NCI-H146 treated with DMSO at 0.1 percent for 48 hours (cell line): ENCODE data around the gene OLFML2B.

Source experiments
- DNase-seq: peaks from one replicate; lab custom pipeline; 2025; ENCODE audit not compliant: unreplicated experiment; lab: John Stamatoyannopoulos, UW

Gene OLFML2B

DNA sequence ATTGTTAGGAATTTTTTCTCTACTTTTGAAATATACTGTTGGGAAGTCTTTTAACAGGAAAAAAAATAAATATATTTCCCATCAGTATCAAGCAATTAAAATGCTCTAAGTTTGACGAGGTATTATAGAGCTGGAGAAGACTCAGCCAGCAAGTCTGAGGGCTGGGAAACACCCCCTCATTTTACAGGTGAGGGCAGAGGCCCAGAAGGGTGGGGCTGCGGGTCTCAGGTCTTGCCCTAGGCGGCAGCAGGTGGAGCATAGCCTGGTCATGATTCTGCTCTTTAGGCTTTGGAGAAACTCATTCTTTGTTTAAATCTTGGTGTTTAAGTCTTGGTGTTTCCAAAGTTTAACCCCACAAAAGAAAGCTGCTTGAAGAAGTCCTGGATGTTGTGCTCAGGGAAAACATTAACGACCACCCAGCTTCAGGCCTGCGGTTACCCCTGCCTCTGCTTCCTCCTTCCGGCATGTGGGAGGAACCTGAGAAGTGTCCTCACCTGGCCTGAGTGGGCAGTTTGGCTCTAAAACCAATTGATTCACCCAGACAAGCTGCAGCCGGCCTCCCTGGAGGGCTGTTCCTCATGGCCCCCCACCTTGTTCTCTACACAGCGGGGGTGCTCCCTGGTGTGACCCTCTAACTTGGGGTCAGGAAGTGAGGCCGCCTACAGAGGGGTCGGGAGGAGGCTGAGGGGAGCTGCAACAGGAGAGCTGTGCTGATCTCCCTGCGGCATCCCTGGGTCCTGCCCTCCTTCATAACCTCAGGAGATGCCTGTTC, 41.7 kb downstream of the OLFML2B start:
- no peak for DNase-seq

DNA sequence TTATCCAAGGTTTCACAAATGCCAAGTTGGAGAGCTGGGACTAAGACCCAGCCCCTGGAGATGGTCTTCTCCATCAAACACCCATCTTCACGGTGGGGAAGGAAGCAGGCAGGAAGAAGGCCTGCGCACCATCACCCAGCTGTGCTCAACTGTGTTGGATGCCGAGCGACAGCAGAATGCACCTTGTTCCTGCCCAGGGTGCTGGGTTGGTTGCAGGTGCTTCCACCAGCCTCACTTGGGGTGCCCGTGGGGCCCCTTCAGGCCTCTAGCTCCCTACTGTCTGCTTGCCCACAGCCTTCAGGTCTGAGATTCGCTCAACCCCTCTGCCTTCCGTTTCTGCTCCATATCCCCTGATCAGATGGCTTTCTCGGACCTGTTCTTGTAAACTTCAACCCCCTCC, 42.5 kb downstream of the OLFML2B start:
- DNase-seq, result no peak

DNA sequence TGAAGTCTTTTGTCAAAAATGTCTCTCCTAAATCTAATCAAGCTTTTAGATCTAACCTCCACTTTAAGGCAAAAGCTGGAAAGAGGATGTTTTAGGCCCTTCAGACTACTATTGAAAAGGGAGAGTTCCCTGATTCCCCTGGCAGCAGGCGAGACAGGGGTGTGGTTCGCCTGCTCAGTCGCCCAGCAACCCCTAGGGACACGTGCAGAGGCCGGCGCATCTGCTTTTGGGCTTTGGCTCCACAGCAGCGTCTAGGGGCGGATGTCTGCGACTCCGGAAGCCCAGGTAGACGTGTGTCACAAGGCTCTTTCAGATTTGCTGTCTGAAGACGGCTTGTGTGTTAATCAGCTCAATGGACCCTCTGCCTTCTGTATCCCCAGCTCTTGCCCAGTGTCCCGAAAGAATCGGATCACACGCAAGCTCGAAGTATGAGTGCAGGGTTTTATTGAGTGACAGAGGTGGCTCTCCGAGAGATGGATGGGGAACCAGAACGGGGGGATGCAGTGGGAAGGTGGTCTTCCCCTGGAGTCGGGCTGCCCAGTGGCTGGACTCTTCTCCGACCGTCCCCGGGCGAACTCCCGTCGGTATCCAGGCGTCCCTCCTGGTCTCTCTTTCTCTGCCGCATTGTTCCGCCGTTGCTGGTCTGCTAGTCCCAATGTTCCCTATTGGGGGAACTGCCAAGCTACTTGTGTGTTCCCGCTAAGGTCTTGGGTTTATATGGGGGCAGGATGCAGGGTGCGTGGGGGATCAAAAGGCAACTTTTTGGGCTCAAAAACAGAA, 45.5 kb downstream of the OLFML2B start:
- DNase-seq, result no peak

DNA sequence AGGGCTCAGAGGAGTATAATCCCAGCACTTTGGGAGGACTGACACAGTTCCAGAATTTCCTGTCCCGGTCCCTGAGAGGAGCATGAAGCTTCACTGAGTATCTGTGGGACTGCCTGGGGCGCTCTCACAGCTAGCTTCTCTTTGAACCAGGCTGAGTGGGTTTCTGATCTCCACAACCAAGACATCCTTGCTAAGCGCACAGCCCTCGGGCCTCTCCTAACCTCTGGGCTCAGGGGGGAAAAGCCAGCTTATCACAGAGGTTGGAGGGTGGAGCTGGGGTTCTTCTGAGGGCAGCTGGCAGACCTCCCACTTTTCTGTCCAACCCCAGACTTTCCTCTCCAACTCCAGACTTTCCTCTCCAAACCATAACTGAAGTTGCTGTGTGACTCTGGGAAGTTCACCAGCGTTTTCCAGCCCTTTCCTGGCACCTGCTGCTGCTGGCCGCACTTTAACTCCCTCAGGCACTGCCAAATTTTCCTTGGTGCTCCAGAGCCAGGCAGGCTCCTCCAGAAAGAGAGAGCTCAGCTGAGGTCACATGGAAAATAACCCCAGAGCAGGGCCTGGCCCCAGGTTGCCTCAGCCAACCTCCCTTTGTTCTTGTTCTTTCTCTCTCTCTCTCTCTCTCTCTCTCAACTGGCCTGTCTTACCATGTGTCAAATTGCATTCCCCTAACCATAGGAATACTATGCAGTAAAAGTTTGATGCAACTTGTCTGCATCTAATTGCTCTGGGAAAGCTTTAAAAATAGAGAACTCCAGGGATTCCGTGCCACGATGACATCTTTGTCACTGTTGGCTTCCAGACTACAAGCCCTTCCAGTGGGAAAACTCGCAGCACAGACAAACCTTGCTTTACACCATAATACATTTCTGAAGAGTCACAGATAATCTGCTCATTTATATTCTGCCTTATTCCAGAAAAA, 49.5 kb downstream of the OLFML2B start:
- no peak for DNase-seq

DNA sequence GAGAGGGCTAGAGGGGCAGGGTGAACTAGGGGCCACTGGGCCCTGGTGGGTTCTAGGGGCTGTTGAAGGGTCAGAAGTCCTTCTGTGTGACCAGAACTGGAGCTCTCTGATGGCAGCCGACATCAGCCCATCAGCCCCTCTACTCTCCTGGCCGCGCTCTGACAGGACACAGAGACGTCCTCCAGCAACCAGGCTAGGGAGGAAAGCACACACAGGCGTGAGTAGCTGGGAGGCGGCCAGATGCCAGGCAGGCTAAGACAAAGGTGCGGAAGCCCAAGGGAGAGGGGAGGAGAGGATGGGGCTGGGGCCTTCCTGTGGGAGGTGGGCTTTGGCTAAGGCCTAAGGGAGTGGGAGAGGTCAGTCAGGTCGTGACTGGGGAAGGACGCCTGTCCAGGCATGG, 50.8 kb downstream of the OLFML2B start:
- DNase-seq, result no peak

DNA sequence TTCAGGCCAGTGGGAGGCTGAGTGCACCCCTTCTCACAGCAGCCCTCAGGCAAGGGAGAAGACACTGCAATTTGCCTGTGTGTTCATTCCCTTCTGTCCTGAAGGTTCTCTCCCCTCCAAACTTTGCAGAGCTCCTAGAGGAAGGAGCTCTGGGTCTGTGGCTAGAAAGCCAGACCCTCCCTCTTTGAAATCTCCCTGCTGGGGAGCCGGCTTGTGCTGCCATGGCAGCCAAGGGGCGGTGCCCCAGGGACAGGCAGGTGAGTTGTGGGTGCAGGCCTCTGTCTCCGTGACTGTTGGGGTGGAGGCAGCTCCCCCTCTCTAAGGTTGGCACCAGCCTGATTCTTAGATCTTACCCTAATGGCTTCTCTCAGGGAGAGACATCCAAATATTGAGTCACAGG, 53.0 kb downstream of the OLFML2B start:
- DNase-seq, result no peak

DNA sequence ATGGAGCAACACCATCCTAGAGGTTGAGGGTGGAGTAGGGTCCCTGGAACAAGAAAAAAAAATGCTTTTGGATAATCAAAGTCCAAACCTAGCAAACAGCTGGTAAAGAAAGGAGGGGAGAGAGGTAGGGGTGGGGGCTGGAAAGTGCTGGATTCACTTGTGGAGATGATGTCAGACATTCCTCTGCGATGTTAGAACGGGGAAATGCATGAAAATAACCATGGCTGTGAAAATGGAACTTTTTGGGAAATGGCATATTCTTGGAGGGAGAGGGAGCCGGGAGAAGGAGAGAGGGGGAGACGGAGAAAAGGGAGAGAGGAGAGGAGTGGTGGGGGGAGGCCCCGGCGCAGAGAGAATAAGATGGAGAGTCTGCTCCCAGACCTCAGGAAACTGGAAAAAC, 53.6 kb downstream of the OLFML2B start:
- no peak for DNase-seq

DNA sequence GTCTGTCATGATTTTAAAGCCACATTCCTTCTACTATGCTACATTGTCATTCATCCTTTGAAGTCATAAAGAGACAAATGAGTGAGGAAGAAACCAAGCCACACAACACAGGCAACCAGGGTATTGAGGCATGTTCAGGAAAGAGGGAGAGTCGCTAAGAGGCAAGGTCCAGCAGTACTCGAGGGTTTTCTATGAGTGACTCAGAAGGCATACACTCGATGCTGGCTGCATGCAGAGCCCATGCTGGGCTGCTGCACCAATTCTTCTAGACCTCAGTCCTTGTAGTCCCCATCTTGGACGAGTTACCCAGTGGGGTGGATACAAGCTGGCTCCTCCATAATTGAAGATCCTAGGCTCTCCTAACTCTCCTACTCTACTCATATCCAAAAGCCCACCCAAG, 57.6 kb downstream of the OLFML2B start:
- DNase-seq, result no peak

DNA sequence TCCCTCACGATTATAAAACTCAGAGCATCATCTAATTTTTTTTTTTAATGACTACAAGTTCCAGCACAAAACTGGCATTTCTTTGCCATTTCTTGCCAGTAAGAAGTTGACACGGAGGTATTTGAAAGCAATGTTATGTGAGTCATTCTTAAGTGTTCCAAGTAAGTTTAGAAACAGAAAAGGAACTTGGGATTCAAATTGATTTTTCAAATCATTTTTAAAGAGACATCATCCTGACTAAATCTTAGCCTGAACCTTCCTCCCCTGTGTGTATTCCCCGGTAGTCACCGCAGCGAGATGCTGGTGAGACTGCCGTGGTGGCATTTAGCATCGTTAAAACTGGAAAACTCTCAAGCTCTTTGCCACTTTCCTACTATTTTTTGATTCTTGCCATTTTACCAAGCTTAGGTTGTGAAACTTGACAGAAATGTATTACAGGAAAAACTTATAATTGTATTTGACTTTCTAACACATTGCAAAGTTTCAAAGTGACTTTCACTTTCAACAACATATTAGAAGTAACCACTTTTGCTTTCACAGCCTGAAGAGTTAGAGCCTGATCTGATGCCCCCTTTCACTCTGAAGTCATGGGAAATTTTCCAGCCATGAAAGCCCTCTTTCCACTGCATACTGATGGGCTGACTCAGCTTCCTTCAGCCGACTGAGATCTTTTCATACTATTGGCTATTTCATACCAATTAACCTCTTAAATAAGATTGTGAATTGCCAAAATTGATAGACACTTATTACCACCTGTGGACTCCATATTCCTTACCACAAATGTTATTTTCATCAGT, 61.4 kb downstream of the OLFML2B start:
- DNase-seq, result no peak

DNA sequence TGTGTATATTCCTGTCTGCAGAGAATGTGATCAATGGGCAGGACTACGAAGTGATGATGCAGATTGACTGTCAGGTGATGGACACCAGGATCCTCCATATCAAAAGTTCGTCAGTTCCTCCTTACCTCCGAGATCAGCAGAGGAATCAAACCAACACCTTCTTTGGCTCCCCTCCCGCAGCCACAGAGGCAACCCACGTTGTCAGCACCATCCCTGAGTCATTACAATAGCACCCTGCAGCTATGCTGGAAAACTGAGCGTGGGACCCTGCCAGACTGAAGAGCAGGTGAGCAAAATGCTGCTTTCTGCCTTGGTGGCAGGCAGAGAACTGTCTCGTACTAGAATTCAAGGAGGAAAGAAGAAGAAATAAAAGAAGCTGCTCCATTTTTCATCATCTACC, 65.2 kb downstream of the OLFML2B start:
- DNase-seq, result no peak

DNA sequence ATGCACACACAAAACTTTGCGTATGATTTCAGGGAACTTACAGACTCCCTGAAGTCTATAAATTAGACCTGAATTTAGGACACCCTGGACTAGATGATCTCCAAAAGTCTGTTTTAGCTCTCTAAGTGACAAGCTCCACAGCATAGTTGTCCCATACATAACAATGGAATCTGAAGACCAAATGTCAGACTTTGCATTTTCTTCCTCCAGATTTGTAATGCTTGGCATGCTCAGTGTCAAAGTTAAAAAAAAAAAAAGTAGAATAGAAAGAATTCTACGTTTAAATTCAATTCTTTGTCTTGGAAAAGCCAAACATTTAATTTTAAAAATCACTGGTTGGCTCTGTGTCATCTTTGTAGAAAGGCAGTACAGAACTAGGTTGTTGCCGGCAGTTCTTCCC, 66.7 kb downstream of the OLFML2B start:
- DNase-seq, result no peak

DNA sequence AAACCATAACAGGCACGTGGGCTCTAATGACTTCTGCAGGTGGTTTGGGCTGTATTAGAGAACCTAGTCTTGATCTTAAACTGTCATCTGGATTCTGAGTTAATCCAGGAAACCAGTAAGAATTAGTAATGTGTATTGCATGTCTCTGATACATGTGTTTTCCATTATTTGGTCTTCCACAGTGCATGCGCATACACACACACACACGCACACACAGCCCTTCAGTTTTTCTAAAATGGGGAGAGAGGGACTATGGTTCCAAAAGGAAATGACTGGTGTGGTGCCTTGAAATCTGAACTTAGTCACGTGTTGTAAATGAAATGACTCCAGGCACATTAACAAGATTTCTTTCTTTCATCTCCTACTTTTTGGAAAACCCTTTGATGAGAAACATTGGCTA, 67.6 kb downstream of the OLFML2B start:
- no peak for DNase-seq

DNA sequence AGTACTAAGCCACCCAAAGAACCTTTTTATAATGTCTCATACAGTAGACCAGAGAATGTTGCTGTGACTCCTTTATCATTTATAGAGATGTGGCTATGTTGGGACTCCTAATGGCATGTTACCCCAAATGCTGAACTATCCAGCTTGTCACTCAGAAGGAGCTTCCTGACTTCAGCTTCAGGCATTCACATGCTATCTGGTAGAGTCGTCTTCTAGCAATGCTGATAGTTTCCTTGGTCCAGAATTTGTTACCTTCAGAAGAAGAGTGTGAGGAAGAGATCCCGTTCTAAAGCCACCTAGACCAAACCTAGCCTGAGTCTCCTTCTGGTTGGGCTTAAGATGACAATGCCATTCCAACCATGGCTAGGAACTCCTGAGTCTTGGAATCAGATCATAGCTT, 68.1 kb downstream of the OLFML2B start:
- DNase-seq, result no peak

DNA sequence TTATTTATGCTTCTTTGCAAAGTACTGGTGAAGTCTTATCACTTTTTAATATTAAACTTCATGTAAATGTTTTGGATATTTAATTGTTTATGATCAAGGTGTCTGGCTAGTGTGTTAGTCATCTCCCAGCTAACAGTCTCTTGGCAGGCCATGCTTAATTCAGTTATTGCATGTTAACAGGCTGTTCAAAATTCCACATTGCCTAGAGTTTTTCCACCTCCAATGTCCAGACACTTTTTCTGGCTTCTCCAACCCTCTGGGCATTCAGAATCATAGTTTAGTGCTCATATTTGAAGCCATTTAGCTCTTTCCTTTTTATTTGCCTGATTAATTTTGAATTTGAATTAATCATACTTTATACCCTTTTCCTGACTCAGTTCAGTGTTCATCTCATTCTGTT, 69.2 kb downstream of the OLFML2B start:
- DNase-seq, result no peak

DNA sequence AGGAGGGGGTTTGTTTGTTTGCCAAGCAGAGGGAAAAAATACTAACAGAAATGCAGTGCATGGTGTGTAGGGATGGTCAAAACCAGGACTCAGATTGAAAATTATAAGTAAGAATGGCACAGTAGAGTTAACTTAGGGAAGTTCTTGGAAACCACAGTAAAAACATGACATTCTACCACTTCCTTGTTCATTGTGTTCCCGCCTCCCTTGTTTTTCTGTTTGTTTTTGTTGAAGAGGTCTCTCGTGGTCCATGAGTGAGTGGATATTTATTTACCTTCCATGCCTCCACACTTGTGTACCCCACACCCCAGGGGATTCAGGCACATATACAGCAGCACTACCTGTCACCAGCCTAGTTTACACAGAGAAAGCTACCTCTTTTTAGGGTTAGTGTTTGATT, 69.6 kb downstream of the OLFML2B start:
- no peak for DNase-seq

DNA sequence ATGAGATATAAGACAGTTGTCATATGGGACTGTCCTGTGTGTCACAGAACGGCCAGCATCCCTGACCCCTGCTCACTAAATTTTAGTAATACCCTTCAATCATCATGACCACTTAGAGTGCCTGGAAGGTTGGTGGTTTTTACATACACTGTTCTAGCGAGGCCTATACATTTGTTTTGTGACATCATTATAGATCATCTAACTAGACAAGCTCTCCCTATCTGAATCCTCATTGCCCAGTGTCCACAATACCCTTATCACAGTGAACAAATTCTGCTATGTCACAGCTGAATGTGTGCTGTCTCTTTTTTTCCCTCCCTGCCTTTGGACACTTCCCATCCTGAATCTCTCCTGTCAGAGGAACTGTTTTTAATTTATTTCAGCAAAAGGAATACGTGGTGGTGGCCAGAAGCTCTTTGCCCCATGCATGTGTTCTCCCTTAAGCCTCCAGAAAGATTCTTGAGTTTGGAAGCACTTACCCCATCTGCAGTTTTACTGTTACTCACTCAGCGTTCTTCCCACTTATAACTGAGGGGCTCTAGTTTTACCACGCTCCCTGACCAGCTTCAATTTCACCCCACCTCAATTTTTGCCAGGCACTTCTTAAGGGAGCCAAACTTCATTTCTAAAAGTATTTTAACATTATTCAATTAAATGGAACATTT, 70.3 kb downstream of the OLFML2B start:
- DNase-seq, result no peak

DNA sequence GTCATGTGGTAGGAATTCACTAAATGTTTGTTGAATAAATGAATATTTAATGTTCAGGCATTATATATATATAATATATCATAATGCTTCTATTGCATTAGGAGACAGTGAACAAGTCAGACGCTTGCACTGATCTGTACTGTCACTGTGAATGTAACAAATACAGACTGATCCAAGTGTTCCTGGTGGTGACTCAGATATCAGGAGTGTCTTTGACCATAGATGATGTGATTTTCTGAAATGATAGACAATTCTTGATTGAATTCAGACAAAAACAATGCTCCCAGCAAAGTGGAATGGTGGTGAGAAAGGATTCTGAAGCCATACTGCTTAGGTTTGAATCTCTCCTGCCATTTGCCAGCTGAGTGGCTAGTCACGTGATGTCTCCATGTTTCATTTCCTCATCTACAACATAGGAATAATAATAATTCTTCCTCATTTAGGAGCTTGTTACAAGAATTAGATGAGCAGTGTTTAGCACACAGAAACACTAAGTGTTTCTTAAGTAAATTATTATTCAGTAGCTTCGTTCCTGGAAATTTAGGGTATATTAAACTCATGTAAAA, 71.0 kb downstream of the OLFML2B start:
- no peak for DNase-seq

DNA sequence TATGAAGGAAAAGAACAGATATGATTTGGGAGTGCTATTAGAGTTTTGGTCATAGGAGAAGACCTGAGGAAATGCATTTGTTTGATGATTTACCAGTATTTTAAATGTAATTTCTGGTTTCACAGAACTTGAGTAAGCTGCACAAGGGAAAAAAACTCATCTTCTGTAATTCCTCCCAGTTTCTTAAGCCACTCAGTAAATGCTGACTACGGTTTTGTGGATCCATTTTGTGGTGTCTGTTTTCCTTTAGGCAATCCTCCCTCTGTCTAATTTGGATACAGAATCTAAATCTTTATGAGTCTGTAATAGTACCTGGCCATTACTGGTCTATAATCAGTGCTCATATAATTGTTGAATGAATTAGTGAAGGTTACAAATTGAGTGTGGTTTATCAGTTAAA, 72.0 kb downstream of the OLFML2B start:
- DNase-seq, result no peak

DNA sequence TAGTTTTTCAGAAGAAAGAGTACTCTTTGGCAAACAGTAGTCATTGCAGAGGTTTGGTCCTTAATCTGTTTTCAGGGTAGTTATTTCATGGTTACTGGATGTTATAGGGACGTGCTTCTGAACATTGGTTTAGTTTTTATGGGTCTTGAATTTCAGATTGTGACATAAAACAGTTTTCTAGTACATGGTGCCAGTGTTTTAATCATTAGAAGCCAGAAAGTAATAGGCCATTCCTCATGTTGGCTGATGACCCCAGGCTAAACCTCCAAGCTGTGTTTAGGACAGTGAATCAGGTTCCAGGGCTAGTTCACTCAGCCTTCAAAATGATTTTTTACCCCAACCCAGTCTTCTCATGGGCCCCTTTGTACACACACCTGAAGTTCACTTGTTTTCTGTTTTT, 73.3 kb downstream of the OLFML2B start:
- DNase-seq, result no peak

DNA sequence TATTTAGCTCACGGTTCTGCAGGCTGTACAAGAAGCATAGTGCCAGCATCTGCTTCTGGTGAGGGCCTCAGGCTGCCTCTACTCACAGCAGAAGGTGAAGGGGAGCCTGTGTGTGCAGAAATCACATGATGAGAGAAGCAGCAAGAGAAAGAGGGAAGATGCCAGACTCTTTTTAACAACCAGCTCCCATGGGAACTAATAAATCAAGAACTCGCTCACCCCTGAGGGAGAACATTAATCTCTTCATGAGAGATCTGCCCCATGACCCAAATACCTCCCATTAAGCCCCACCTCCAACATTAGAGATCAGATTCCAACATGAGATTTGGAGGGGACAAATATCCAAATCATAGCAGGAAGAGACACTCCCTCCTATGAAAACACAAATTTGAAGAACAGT, 74.1 kb downstream of the OLFML2B start:
- no peak for DNase-seq
